GM12874 (cell line): ENCODE results near the gene MPPED1.

ENCODE experiments used
- TF ChIP-seq, protein P1 (sequence below): IDR thresholded peaks from 2 replicates; pipeline ENCODE4 v1.5.1; 2011; ENCODE audit warnings: low read depth, mild to moderate bottlenecking, control low read depth, low read length, moderate library complexity; ENCODE audit not compliant: insufficient read depth

The MPPED1 gene

DNA sequence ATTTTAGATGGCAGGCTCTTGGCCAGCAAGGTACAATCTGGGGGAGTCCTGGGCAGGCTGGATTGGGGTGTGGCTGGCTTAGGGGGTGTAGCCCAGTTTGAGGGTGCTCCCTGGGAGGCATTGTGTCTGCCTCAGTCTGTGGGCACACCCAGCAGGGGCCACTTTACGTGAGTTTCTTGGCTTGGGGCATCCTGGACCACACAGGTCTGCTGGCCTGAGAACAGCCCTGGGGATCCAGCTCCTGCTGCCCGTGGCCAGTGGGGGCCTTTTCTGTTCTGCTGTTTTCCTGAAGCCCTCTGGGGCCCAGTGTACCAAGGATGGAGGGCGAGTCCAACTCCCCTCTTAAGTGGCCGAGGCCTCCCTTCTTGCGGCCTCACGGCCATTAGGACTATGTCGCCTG is 71.9 kb downstream of the MPPED1 start:
- TF ChIP-seq, protein P1, sequence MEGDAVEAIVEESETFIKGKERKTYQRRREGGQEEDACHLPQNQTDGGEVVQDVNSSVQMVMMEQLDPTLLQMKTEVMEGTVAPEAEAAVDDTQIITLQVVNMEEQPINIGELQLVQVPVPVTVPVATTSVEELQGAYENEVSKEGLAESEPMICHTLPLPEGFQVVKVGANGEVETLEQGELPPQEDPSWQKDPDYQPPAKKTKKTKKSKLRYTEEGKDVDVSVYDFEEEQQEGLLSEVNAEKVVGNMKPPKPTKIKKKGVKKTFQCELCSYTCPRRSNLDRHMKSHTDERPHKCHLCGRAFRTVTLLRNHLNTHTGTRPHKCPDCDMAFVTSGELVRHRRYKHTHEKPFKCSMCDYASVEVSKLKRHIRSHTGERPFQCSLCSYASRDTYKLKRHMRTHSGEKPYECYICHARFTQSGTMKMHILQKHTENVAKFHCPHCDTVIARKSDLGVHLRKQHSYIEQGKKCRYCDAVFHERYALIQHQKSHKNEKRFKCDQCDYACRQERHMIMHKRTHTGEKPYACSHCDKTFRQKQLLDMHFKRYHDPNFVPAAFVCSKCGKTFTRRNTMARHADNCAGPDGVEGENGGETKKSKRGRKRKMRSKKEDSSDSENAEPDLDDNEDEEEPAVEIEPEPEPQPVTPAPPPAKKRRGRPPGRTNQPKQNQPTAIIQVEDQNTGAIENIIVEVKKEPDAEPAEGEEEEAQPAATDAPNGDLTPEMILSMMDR, result no peak

DNA sequence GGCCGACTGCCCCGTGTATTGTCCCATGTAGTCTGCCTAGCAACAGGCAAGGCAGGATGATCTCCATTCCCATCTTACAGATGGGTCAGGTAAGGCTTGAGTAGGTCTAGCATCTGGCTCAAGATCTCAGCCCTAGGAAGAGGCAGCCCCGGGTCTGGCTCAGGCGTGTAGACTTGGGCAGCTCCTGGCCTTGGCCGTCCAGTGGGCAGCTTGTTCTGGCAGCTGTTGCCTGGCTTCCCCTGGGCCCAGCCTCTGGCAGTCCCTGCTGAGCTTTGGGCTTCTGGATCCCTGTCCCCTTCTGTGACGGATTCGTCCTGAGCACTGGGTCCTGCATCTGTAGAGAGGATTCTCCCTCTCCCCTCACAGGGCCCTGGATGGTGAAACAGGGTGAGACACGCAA is 72.4 kb downstream of the MPPED1 start:
- TF ChIP-seq, protein P1, result no peak

DNA sequence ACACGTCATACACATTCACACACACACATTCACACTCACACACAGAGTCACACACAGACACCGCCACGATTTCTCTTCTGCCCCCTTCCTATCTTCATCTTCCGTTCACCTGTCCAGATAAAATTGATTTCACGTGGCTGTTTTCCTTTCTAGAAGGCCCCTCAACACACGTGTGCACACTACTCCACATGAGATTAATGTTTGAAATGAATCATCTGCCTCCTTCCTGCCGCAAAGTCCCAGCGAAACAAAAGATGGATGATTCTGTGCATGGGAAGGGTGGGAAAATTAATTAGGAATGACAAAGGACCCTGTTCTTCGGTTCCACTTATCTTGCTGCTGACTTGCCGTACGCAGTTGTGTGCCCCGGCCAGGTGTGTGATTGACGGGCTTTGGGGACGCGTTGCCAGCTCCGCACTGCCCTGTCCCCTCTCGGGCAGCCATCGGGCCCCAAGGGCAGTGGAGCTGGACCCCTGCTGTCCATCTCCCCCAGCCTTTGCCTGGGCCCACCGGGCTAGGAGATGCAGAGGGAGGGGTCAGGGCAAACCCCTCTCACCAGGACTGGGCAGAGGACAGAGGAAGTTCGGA is 73.8 kb downstream of the MPPED1 start:
- TF ChIP-seq, protein P1, result no peak

DNA sequence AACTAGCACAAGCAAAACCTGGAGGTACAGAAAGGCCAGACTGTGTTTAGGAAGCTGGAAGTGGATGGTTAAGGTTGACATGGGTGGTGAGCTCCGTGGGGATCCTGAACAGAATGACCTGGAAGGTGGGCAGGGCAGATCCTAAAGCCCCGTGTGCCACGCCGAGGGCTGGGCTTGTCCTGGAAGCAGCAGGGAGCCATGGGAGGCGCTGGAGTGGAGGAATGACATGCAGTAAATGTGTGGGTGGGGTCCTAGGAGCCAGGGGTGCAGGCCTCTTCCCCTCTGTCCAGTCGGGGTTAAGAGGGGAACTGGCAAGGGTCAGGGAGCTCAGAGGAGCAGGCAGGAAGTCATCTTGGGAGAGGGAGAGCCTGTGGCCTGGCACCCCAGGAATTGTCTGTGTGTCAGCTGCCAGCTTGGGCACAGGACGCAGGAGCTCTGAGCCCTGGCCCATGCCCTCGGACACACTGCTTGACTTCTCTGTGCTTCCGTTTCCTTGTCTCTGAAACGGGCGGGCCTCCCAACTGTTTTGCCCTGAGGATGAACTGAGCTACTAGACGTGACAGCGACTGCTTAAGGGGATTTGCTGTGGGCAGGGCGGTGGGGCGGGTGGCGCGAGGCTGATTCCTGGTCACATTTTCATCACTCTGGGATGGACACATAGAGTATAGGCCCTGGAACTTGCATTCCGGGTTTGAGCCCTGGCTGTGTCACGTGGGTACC is 75.7 kb downstream of the MPPED1 start:
- TF ChIP-seq, protein P1, result no peak

DNA sequence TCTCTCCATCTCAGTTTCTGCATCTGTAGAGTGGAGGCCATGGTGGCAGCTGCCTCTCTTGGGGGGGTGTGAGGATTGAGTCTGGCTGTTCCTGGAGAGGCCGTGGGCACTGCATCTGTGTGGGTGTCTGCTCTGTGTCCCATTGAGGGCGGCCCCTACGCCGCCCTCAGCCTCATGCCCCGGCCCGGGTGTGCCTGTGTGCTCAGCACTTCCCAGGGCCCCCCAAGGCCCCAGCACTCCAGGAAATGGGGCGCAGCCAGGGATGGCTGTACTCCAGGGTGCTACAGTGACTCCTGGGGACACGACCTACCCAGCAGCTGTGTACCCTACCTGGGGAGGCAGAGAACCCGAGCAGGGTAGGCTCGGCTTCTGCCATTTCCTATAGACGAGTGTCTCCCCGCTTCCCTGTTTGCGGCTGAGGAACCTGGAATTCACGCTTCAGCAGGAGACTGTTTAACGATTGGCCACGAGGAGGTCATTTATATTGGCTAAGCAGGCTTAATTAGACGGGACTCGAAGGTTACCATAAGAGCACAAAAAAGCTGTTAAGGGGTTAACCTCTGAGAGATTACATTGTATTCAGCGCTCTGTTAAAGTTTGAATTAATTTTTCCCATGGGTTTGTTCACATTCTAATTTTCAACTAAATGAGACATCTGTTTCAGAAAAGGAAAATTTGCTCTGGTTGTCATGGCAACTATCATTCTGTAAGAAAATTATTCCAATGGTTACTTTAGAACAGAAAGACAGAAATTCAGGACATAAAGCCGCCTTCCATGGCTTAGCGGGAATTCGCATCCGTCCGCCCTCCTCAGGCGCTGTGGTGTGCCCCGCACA is 76.4 kb downstream of the MPPED1 start:
- TF ChIP-seq, protein P1, result no peak

DNA sequence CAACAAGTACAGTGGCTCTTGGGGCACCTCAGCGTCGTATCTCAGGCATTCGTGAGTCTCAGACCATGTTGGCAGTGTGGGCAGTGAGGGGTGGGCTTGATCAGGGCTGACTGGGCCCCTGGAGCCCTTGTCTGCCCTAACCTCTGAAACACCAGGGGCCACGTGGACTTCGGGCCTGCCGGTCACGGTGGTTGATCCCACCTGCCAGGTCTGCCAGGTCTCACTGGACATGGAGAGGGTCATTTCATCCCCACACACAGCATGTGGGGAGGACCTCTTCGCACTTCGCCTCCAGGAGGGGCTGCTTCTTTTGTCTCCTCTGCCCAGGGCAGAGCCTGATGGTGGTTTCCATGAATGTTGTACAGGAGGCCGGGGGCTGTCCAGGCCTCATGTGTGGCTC is 77.1 kb downstream of the MPPED1 start:
- TF ChIP-seq, protein P1, result no peak

DNA sequence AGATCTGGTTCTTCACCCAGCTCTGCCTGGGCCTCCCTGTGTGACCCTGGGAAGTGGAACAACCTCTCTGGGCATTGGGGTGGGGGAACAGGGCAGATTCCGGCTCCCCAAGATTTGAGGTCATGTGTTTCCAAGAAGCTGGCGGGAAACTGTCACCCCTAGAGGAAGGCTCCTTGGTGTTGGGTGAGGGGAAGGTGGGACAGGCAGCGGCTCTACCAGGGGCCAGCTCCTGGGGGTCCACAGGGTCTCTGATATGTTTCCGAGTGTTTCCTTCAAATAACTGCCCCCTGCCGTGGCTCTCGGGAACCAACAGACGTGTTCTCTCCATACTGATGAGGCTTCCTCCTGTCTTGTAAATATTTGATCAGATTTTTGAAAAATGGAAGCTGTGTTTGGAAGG is 78.5 kb downstream of the MPPED1 start:
- TF ChIP-seq, protein P1, result no peak
